TTC549 (cell line): ENCODE data around the gene NSD2.
"Not testable (repeated sequence)": the region's sequence is repeated elsewhere in the genome, so short reads cannot be mapped to it uniquely, and the experiment has no call there.

ENCODE experiments used
- FAIRE-seq: peaks from 2 replicates; lab custom pipeline; 2012; peaks lifted over from hg19 to GRCh38; lab: Jason Lieb, UNC

Gene NSD2

GRCh38 chr4:1870578-1871443 lies at the start of gene NSD2:
TSS of gene NSD2 (plus strand) at chr4:1871393. CDS start at chr4:1900655, 29,262 bp downstream.
- FAIRE-seq: no peak

GRCh38 chr4:1821679-1822567 lies 49.3 kb upstream of the NSD2 start:
- no peak for FAIRE-seq

DNA sequence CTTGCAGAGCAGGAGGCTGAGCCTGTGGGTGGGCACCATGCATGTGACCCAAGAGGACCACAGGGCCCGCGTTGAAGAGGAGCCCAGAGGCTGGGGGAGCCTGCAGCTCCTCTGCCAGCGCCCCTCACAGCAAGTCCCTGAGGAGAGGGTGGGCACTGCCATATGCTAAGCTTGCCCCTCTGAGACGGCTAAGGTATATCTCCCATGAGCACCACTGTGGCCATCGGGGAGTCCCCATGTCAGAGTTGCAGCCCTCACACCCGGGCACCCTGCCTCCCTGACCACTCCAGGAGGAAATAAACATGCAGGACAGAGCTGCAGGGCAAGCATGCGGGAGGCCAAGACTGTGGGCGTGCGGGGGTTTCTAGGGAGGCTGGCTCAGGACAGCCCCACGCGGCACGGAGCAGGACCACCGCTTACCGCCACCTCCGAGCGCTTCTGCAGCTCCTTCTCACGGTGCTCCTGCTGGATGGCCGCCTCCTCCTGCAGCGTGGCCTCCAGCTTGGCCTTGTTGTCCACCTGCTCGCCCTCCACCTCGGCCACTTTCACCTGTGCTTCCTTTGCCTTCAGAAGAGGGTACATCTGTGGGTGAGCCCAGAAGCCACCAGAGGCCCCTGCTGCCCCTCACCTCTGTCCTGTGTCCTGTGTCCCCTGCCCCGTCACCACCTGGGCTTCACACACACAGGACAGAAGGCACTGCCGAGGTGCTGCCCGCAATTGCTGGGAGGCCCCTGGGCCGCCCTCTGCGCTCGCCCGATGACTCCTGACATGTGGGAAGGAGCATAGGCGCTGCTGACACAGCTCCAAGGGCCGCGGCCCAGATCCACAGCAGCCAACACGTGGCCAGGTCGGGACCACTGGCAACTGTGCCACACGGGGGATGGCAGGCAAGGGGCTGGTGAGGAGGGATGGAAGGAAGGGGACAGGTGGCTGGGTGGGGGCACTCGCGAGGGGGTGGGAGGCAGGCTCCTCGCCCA lies 48.3 kb upstream of the NSD2 start:
- FAIRE-seq: no peak

DNA sequence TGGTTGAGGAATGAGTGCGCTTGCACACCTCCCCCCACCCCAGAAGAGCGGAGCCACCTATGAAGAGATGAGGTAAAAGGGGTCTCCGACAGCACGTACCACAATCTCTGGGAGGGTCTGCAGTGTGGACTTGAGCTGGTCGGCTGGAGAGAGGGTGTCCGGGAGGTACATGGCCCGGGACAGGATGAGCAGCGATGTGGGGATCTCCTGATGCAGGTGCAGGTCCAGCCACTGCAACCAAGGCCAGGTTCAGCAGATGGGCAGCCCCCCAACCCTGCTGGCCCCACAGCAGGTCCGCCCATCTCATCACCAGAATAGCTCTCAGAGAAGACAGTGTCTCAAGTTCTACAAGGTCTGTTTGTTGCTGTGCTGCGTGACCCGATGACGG lies 47.7 kb upstream of the NSD2 start:
- no peak for FAIRE-seq

DNA sequence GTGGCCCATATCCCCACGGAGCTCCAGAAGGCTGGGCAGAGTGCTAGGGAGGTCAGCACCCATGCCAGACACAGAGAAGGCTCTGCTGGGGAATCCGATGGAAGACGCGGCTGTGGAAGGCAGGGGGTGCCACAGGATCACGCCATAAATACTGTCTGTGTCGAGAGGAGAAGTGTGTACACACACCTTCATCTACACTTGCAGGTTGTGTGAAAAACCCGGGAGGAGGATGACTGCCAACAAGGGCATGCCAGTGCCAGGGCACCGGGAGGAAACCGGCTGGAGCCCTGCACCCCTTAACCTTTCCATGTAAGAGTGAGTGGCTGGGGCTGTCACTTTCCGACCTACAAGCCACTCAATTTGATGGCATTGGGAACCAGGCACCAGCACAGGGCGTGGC lies 46.4 kb upstream of the NSD2 start:
- FAIRE-seq: no peak

GRCh38 chr4:1825326-1825725 lies 45.9 kb upstream of the NSD2 start:
- FAIRE-seq: no peak

DNA sequence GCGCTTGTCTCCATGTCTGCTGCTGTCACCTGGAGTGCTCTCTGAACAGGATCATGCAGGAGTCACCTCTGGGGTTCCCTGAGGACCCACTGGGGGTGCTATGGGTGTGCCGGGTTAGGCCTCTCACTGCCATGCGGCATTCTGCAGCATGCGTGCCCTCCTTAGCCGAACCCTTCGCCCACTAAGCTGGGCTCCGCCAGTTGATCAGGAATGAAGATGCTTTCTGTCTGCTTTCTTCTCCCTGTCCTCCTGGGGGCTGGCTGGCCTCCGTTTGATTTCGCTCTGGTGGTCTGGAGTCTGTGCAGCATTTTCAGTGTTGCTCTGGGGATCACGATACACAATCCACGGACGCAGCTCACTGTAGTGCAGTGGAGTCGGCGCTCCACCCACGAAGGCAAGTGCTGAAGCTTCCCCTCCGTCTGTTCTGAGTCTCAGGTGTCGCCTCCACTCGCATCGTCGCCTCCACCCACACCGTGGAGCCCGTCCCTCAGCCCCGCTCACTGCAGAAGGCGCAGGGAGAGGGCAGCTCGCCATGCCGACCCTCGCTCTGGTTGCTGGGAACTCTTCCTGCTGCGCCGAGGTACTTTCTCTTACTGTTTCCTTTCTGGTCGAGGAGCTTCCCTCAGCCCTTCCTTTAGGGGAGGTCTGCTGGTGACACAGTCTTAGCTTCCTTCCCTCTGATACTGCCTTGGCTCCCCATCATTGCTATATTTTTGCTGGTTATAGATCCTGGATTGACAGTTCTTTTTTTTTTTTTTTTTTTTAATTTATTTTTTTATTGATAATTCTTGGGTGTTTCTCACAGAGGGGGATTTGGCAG lies 44.5 kb upstream of the NSD2 start:
- FAIRE-seq: no peak

GRCh38 chr4:1830234-1830633 lies 41.0 kb upstream of the NSD2 start:
- FAIRE-seq: no peak

DNA sequence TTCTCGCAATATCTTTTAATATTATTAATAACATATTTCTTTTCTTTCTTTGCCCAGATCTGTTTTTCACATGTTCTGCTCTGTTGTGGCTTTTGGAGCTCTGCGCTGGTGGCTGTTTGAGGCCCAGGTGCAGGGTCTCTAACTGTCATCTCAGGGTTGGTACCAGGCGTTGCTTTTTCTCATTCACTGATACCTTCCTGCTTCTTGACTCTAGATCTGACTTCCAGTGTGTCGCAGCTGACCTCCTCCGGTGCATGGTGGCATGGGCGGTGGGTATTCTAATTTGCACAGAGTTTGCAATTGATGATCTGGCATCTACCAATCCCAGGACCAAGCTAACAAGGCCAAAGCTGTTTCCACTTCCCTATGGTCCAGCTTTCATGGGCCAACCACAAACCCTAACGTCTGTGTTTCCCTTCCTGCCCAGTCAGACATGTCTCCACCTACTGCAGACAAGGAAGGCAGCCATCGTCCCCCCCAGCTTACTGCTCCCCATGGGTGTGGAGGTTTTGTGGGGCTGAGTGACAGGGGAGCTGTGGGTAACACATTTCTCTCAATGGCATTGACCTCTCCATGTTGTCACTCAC lies 40.5 kb upstream of the NSD2 start:
- no peak for FAIRE-seq

GRCh38 chr4:1831331-1831730 lies 39.9 kb upstream of the NSD2 start:
- FAIRE-seq: no peak

DNA sequence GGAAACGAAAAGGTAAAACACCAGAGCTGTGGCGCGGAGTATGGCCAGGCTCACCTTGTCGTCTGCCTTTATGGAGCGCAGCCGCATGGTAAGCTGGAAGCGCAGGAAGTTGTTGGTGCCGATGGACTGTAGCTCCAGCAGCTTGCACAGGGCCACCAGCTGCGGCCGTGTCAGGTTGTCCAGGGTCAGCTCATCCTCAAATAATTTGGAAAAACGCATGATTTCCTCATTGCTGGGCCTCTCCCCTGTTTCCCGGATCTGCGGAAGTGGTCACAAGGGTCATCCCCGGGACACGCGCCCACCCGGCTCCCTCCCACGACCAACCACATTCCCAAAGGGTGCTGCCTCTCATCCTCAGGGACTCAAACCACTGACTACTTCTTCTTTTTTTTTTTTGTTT lies 38.5 kb upstream of the NSD2 start:
- FAIRE-seq: no peak

DNA sequence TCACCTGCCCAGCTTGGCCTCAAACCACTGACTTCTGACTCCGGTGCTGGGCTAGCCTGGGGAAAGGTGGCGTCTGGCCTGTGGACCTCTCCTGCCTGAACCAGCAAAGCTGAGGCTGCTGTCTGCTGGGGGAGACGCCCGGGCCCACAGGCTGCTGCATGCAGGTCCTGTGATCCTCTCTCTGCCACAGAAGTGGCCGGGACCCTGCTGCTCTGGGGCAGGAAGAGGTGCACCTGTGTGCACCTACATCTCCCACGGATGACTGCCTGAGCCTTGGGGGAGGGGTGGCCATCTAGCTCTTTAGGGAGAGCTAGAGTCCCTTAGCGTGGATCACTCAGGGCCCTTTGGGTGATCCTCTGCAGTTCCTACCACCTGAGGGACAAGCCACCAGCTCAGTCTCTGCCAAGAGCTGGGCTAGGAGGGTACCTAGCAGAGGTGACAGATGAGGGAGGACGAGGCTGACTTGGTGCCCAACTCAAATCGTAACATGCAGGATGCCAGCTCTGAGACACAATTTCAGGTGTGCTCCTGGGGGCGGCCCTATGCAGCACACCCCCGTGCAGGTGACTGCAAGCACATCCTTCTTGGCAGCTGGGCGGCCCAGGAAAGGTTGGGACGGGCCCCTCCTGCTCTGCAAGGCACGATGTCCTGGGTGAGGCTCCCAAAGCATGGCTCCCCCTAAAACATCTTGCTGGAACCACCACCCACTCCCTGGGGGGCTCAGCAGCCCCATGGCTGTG lies 37.7 kb upstream of the NSD2 start:
- FAIRE-seq: no peak

- FAIRE-seq: no peak
Measured at GRCh38 chr4:1834047-1834775, 37.0 kb upstream of the NSD2 start.

- not testable (repeated sequence) for FAIRE-seq
Measured at GRCh38 chr4:1835836-1836235, 35.4 kb upstream of the NSD2 start.

- FAIRE-seq: no peak
Measured at GRCh38 chr4:1836650-1837049, 34.5 kb upstream of the NSD2 start.

- FAIRE-seq: no peak
Measured at GRCh38 chr4:1837069-1837468, 34.1 kb upstream of the NSD2 start.

DNA sequence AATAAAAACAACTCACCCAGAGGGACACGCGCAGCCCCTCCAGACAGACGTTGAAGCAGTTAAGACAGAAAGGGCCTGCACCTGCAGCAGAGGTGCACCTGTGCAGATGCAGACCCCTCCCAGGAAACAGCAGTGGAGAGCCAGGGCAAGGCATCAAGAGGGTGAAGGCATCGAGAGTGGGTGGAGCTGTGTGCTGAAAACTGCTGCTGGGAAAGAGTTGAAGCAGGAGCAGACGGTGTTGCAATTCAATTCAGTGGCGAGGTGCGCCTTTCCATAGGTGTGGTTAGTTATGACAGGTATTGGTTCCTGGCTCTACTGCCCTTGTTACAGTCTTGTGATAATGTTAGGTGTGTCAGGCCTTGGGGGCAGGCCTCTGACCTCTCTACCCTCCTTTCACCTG lies 31.9 kb upstream of the NSD2 start:
- FAIRE-seq: no peak

DNA sequence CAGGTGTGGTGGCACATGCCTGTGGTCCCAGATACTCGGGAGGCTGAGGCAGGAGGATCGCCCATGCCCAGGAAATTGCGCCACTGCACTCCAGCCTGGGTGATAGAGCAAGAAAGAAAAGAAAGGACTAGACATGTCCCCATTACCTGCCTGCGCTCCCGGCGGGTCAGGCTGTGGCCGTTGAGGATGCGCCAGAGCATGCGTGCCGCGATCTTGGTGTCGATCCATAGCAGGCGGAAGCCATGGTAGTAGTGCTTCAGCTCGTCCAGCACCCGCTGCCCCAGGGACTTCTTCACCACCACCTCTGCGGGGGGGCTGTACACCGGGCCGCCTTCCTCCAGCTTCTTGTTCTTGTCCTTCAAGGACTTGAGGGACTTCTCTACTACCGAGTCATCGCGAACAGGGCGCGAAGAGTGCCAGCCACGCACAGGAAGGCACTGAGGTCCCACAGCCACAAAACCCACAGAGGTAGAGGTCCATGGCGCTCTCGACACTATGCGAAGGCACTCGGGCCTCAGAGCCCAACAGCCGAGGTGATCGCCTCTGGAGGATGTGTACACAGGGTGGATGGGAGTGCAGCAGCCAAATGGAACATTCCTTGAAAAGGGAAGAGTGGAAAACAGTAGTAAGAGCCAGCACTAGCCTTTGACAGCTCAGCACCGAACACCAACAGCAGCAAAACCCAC lies 29.8 kb upstream of the NSD2 start:
- FAIRE-seq: no peak

GRCh38 chr4:1841887-1842210 lies 29.3 kb upstream of the NSD2 start:
- no peak for FAIRE-seq
